ENCODE measurements around the gene MTMR6. TPM values are rescaled to one million over a fixed set of nuclear protein-coding genes. Genes with fewer than 3 reads are reported as not detected.

The MTMR6 gene
- total RNA-seq, 1 donor from 2014 or later = 11.5 TPM

DNA sequence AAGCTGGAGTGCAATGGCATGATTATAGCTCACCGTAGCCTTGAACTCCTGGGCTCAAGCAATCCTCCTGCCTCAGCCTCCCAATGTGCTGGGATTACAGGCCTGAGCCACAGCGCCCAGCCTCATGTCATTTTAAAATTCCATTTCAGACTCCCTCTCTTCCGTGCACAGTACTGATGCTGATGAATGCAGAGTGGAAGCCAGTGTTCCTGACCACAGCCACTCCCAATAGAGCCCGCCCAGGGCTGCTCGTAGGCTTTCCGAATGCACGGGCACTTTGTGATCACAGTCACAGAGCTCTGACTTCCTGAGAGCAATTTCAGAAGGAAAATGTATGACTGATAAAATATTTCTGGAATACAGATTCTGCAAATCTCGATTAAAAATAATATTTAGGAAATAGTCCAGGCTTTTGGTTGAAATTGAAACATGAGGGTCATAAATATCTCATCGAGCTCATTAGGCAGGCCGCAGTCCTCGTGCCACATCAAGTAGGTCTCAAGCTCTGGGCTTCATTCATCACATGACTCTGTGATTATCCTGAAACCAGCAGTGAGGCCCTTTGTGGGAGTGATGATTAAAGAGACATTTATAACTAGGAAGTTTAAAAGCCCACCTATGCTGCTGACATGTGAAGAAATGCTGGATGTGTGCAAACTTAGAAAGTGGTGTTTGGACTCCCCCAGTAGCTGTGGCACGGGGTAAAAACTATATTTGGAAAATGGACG lies 76.3 kb downstream of the MTMR6 start:
- Histone ChIP-seq H3K9me3 (ENCODE audit: control insufficient read depth in 3 of 3, low read length in 3 of 3) (no peaks in the 10 kb centered on the region), H3K9ac (ENCODE audit: low read depth in 1 of 3, low read length in 3 of 3) (no peak overlapping the region), H3K4me3 (ENCODE audit: low read length in 3 of 3) (no peak overlapping the region)

DNA sequence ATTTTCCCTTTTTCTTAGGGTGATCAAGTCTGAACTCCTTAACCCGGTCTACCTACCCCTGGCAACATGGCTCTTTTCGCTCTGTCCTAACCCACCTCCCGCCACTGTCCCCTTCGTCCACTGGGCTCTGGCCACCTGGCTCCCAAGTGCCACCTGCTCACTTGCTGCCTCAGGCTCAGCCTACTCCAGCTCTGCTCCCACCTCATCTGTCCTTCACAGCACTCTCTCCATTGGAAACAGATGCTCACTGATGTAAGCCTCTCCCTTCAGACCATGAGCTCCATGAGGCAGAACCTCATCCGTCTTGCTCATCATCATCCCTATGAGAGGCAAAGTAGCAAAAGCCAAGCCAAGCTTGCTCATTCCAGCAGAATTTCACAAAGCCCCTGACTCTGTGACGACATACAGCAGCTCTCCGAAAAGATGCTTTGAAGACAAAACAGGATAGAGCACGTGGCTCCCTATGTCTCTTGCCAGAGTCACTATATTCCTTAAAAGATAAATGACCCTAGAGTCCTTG lies 79.9 kb downstream of the MTMR6 start:
- no peaks in the 10 kb centered on the region for H3K4me1 ChIP-seq (ENCODE audit: control insufficient read depth in 3 of 3, insufficient read depth in 3 of 3, low read length in 3 of 3)
- no peak overlapping the region for H3K9ac ChIP-seq (ENCODE audit: low read depth in 1 of 3, low read length in 3 of 3)
- no peak overlapping the region for H3K27ac ChIP-seq (ENCODE audit: low read depth, low read length)
- no peaks in the 10 kb centered on the region for H3K36me3 ChIP-seq (ENCODE audit: control insufficient read depth in 3 of 3, insufficient read depth in 3 of 3, low read length in 3 of 3)
- no peaks in the 10 kb centered on the region for H3K9me3 ChIP-seq (ENCODE audit: control insufficient read depth in 3 of 3, low read length in 3 of 3)
- peaks cover 0 to 14% (median 9%) of the 10 kb centered on the region in 3 donors for H3K27me3 ChIP-seq (ENCODE audit: control insufficient read depth in 3 of 3, insufficient read depth in 3 of 3, low read length in 3 of 3)
- no peak overlapping the region for H3K4me3 ChIP-seq (ENCODE audit: low read length in 3 of 3)

More for the DNA sequence above, 76.3 kb downstream of the MTMR6 start:
- Histone ChIP-seq H3K4me1 (ENCODE audit: control insufficient read depth in 3 of 3, insufficient read depth in 3 of 3, low read length in 3 of 3) (no peaks in the 10 kb centered on the region), H3K36me3 (ENCODE audit: control insufficient read depth in 3 of 3, insufficient read depth in 3 of 3, low read length in 3 of 3) (no peaks in the 10 kb centered on the region), H3K27me3 (ENCODE audit: control insufficient read depth in 3 of 3, insufficient read depth in 3 of 3, low read length in 3 of 3) (no peaks in the 10 kb centered on the region), H3K27ac (ENCODE audit: low read depth, low read length) (no peak overlapping the region)

DNA sequence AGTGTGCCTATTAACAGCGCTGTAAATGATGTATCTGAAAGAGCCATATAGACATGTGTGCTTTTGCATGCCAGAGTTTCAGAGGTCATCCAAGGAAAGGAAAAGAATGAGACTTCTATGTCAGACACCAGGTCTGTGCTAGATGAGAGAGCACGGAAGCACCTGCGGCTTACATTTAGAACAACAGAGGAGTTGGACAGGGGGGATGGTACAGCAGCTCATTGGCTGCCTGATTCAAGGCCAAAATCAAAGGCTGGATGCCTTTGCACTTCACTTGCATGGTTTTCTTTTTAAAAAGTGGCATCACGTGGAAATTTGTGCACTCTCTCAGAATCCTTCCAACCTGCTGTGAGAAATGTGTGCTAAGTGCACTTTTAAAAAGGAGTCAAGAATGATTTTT lies 82.4 kb downstream of the MTMR6 start:
- H3K4me3 ChIP-seq (ENCODE audit: low read length in 3 of 3) = no peak overlapping the region
- no peaks in the 10 kb centered on the region for H3K36me3 ChIP-seq (ENCODE audit: control insufficient read depth in 3 of 3, insufficient read depth in 3 of 3, low read length in 3 of 3)
- peaks cover 0 to 19% (median 11%) of the 10 kb centered on the region in 3 donors for H3K27me3 ChIP-seq (ENCODE audit: control insufficient read depth in 3 of 3, insufficient read depth in 3 of 3, low read length in 3 of 3)
- H3K9me3 ChIP-seq (ENCODE audit: control insufficient read depth in 3 of 3, low read length in 3 of 3) = no peaks in the 10 kb centered on the region
- H3K9ac ChIP-seq (ENCODE audit: low read depth in 1 of 3, low read length in 3 of 3) = no peak overlapping the region
- H3K4me1 ChIP-seq (ENCODE audit: control insufficient read depth in 3 of 3, insufficient read depth in 3 of 3, low read length in 3 of 3) = no peaks in the 10 kb centered on the region
- no peak overlapping the region for H3K27ac ChIP-seq (ENCODE audit: low read depth, low read length)

DNA sequence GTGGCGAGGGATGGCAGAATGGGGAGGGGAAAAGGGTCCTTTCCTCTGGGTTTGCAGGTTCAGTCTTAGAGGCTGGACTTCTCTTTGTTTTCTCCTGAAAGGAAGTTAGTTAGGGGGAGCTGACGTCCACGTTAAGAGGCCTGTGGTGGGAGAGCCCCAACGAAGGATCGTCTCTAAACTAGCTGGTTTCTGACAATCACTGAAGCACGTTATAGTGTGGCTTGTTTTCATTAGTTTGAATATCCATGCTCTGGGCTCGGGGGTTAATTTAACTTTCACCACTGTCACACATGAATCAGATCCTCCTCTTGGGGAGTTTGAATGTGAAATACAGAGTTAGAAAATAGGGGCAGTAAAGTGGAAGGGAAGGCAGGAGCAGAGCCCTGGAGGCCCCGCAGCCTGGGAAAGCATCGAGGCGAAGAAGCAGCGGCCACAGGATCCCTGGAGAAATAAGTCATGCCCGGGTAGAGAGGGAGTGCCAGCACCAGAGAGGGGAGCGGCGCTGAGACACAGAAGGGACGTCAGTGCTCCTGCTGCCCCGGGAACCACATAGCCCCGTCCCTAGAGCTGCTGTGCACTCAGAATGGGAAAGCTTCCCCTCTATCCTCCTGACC lies 84.1 kb downstream of the MTMR6 start:
- Histone ChIP-seq H3K4me3 (ENCODE audit: low read length in 3 of 3) (no peak overlapping the region), H3K36me3 (ENCODE audit: control insufficient read depth in 3 of 3, insufficient read depth in 3 of 3, low read length in 3 of 3) (no peaks in the 10 kb centered on the region), H3K27me3 (ENCODE audit: control insufficient read depth in 3 of 3, insufficient read depth in 3 of 3, low read length in 3 of 3) (peaks cover 0 to 22% (median 11%) of the 10 kb centered on the region in 3 donors), H3K27ac (ENCODE audit: low read depth, low read length) (no peak overlapping the region), H3K9me3 (ENCODE audit: control insufficient read depth in 3 of 3, low read length in 3 of 3) (no peaks in the 10 kb centered on the region), H3K9ac (ENCODE audit: low read depth in 1 of 3, low read length in 3 of 3) (no peak overlapping the region), H3K4me1 (ENCODE audit: control insufficient read depth in 3 of 3, insufficient read depth in 3 of 3, low read length in 3 of 3) (no peaks in the 10 kb centered on the region)

DNA sequence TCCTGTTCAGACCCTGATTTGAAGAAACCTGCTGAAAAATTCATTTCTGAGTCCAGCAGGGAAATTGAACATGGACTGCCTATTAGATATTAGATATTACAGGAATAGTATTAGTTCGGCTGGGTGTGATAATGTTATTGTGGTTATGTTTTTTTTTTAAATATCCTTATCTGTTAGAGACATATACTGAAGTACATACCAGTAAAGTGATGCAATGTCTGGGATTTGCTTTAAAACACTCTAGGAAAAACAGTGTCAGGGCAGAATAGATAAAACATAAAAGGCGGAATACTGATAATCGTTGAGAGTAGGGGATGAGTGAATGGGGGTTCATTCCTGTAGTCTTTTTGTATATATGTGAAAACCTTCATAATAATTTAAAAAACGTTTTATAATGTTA lies 86.5 kb downstream of the MTMR6 start:
- Histone ChIP-seq H3K4me3 (ENCODE audit: low read length in 3 of 3) (no peak overlapping the region), H3K9me3 (ENCODE audit: control insufficient read depth in 3 of 3, low read length in 3 of 3) (no peaks in the 10 kb centered on the region), H3K27ac (ENCODE audit: low read depth, low read length) (no peak overlapping the region), H3K36me3 (ENCODE audit: control insufficient read depth in 3 of 3, insufficient read depth in 3 of 3, low read length in 3 of 3) (no peaks in the 10 kb centered on the region), H3K27me3 (ENCODE audit: control insufficient read depth in 3 of 3, insufficient read depth in 3 of 3, low read length in 3 of 3) (peaks cover 0 to 28% (median 11%) of the 10 kb centered on the region in 3 donors), H3K9ac (ENCODE audit: low read depth in 1 of 3, low read length in 3 of 3) (no peak overlapping the region), H3K4me1 (ENCODE audit: control insufficient read depth in 3 of 3, insufficient read depth in 3 of 3, low read length in 3 of 3) (no peaks in the 10 kb centered on the region)

DNA sequence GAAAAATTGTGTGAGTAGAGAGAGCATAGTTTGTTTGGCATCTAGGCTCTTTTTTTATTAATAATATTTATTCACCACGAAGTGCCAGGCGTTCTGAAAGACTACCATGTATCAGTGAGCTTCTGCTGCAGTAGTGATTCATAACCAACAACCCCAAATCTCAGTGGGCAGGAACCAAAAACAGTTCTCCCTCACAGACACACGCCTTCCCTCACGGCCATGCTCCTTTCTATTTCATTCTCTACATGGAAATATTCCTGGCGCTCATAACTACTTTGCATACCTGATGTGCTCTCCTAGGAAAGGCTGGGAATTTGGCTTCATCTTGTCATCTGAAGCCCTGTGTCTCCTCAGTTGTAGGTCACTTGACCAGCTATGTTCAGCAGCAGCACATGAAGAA lies 88.6 kb downstream of the MTMR6 start:
- H3K4me3 ChIP-seq (ENCODE audit: low read length in 3 of 3) = no peak overlapping the region
- no peak overlapping the region for H3K9ac ChIP-seq (ENCODE audit: low read depth in 1 of 3, low read length in 3 of 3)
- no peak overlapping the region for H3K27ac ChIP-seq (ENCODE audit: low read depth, low read length)
- peaks cover 0 to 25% (median 7%) of the 10 kb centered on the region in 3 donors for H3K27me3 ChIP-seq (ENCODE audit: control insufficient read depth in 3 of 3, insufficient read depth in 3 of 3, low read length in 3 of 3)
- no peaks in the 10 kb centered on the region for H3K9me3 ChIP-seq (ENCODE audit: control insufficient read depth in 3 of 3, low read length in 3 of 3)
- H3K36me3 ChIP-seq (ENCODE audit: control insufficient read depth in 3 of 3, insufficient read depth in 3 of 3, low read length in 3 of 3) = no peaks in the 10 kb centered on the region
- H3K4me1 ChIP-seq (ENCODE audit: control insufficient read depth in 3 of 3, insufficient read depth in 3 of 3, low read length in 3 of 3) = no peaks in the 10 kb centered on the region

DNA sequence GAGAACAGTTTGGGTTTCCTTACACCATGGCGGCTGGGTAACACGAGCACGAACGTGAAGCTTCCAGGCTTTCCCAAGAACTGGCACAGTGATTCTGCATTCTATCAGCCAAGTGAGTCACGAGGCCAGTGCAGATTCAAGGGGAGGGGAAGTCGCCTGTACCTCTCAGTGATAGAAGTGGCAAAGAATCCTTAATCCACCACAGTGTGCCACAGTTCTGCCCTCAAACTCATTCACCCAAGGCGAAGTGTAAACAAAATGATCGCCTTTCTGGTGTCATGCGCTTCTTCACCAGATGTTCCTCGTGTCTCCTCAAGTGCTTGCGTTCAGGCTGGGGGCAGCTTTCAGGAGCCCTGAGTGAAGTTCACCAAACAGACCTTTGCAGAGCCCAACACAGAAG lies 90.3 kb downstream of the MTMR6 start:
- Histone ChIP-seq H3K9me3 (ENCODE audit: control insufficient read depth in 3 of 3, low read length in 3 of 3) (no peaks in the 10 kb centered on the region), H3K27me3 (ENCODE audit: control insufficient read depth in 3 of 3, insufficient read depth in 3 of 3, low read length in 3 of 3) (peaks cover 0 to 18% (median 4%) of the 10 kb centered on the region in 3 donors), H3K4me1 (ENCODE audit: control insufficient read depth in 3 of 3, insufficient read depth in 3 of 3, low read length in 3 of 3) (no peaks in the 10 kb centered on the region), H3K9ac (ENCODE audit: low read depth in 1 of 3, low read length in 3 of 3) (no peak overlapping the region), H3K27ac (ENCODE audit: low read depth, low read length) (no peak overlapping the region), H3K4me3 (ENCODE audit: low read length in 3 of 3) (no peak overlapping the region), H3K36me3 (ENCODE audit: control insufficient read depth in 3 of 3, insufficient read depth in 3 of 3, low read length in 3 of 3) (no peaks in the 10 kb centered on the region)

Other genes with a start within 250 kb of the MTMR6 start
- gene PABPC3, start 191.4 kb downstream of the MTMR6 start, total RNA-seq = under 0.01 TPM
- not detected for gene AMER2, start 115.2 kb downstream of the MTMR6 start, total RNA-seq
- 45.4 TPM for gene NUP58, start 14.1 kb upstream of the MTMR6 start, total RNA-seq
- 2.1 TPM for gene ATP8A2, start 84.5 kb upstream of the MTMR6 start, total RNA-seq